HG03575 (cell line): ENCODE measurements around the gene C8B.

Experiments used
- ATAC-seq: cut with Tn5 transposase; IDR thresholded peaks from one replicate; pipeline ENCODE4 v1.9.1; 2021; ENCODE audit not compliant: unreplicated experiment, insufficient number of reproducible peaks, low FRiP score; ENCODE audit errors: extremely low read depth

C8B gene

DNA sequence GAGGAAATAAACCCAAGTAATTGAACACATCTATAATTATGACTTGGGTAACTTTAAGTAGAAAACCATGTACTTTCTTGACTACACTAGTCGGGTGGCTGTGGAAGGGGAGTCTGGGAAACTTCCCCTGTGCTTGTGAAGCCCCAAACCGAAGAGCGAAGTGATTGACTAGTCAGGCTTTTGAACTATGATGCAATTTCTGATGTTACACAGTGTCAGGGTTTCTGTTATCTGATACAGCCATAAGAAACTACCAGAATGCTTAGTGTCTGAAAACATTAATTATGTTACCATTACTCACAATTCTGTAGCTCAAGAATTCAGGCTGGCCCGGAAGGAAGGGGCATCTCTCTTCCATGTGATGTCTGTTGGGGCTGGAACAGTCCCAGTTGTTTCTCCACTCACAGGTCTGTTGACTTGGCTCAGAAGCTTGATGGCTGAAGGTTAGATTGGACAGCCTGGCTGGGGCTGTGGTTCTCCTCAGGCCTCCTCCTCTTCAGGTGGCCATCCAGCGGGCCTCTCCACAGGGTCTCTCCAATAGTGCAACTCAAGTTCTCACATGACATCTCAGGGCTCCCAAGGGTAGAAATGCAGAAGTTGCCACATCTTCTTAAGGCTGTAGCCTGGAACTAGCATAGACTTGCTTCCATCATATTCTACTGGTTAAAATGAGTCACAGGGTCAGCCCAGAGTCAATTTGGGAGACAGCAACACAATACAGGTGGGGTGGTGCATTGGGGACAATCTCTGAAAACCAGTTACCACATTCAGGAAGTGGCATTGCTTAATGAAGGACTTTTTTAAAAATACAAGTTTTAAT, 8.3 kb upstream of the C8B start:
- ATAC-seq: no peak

DNA sequence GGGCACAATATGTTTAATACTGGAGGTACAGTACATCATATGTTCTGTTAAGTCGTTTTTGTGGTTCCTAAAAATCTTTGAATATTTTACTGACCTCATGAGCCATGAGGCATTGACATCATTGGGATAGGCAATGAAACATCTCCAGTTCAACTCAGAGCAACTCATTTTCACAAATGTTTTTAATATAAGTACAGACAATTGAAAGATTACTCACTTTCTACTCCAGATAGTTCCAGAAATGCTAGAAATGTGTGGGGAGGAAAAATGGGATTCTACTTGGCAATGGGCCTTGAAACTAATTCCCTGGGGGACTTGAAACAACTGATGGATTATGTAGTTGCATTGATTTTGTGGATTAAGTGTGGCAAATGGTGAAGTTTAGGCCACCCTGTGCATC, 7.2 kb upstream of the C8B start:
- ATAC-seq: no peak

DNA sequence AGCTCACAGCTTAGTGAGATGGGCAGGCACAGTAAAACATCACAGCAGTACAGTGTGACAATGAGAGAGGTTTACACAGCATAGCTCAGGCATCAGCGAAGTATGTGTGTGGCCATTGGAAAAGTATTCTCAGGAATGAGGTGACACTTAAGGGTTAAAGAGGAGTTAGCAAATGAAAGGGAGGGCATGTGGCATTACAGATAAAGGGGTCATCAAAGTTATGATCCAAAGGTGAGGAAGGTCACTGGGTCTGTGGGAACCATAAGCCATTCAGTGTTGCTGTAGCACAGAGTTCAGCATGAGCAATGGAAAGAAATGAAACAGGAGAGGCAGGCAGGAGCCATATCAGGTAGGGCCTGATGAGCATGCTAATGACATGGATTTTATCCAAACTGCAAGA, 4.5 kb upstream of the C8B start:
- no peak for ATAC-seq

DNA sequence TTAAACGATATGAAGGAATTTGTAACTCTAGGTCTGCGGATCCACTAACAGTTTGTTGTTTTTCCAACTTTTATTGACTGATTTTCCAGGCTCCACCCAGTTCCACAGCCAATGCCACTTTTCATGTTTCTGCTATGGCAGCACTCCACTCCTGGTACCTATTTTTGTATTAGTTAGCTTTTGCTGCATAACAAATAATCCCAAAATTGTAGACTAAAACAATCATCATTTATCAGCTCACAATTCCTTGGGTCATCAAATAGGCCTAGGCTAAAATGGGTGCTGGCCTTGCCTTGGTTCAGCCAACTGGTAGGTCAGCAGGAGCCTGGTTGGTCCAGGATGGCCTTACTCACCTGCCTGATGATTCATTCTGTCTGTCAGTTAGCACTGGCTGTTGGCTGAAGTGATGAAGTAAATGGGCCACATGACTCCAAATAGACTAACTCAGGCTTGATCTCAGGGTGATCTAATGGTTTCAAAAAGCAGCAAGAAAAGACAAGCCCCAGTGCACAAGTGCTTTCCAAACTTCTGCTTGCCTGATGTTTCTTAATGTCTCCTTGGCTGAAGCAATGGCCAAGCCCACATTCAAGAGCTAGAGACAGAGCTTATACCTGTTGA, 3.2 kb upstream of the C8B start:
- no peak for ATAC-seq

DNA sequence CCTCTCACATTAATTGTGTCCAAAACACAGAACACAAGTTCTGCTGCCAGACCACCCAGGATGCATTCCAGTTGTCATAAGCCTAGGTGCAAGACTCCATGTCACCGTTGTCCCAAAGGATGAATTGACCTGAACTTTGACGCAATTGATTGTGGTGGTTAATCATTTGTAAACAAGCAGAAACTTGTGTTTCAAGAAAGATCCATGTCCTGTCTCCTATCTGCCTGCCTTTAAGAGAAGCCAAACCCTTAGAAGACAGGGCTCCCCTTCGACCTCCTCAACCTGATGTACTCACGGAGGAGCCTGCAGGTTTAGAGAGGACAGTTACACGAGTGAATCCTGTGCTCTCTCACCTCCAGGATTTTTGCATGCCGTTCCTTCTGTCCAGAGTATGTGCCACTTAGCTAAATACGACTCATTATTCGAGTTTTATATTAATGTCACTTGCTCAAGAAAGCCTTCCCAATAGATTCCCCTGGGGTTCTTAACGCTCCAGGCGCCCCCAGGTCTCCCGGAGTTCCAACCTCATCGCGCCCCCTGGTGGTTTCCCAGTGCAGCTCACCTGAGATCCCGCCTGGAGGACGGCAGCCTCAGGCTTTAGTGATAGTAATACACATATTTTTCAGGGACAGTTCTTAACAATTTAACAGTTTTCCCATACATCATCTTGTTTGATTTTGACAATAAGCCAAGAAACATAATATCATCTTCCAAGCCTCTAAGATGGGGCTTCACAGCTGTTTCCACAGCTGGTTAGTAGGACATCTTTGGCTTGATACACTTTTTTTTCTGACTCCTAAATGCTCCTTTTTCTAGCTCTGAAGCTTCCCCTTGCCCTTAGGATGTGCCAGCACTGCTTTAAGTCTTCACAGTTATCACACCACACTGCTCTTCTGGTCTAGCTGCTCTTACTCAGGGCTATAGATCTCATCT, 2.4 kb upstream of the C8B start:
- no peak for ATAC-seq

DNA sequence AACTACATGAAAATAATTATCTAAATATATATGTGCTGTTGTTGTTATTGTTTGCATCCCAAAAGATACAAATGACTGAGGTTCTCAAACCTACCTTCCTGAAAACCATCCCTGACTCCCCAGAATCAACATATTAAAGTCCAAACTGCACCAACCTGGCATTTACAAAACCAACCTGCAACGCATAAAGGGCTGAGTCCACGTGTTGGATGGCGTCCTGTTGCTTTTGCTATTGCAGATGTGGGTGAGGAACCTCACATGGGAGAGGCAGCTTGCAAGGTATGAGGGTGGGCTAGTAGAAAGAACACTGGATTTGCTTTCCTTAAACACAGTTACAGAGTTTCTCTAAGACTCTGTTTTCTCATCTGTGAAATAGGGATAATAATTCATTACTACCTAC, 1.5 kb upstream of the C8B start:
- ATAC-seq: no peak

DNA sequence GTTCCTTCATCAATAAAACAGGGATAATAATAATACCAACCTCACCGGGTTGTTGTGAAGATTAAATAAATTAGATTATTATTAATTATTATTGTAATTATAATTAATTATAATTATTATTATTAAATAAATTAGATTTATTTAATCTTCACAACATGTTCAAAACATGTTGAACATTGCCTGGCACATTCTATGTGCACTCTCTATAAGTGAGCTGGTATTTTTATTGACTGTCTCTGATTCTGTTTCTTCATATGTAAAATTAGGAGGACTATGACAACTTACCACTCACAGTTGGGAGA, 834 bp upstream of the C8B start:
- ATAC-seq: no peak

DNA sequence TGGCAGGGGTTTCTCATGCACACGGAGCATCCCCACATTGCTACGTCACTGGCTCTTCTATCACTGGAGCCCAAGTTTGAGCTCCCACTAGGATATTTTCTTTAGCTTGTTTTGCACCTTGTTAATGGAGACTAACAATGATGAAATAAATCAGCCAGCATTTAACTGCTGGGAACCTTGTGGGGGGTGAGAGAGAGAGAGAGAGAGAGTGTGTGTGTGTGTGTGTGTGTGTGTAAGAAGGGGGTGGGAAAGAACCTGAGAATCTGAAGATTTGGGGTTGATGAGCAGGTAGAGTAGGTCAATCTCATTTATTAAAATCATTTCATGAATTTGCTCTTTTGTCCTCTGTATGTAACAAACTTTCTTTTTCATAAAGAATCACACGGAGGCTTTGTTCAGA, 624 bp downstream of the C8B start:
- no peak for ATAC-seq

DNA sequence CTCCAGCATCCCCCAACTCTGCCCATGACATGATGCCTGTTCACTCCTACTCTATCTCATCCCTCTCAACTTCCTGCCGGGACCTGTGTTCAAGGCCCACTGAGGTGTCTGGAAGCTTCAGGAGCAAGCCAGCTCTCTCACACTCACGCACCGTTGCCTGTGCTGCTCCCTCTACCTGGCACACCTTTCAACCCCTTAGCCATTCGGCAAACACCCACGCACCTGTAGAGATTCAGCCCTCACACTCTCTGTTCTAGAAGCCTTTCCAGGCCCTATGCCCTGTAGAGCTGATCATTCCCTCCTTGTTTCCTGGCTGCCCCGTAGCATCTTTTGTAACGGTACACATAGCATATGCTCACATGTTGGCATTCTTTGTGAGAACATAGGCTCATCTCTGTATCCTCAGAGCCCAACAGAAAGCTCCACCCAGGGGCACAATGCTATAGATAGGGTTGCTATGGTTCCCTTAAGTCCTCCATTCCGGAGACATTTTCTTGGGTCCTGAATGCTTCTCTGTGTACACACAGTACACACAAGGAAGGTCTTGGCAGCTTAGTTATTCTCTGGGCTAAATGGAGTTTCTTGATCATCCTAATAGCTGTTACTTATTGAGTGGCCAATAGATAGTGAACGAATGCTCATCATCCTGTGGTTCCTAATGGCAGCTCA, 1.3 kb downstream of the C8B start:
- no peak for ATAC-seq

DNA sequence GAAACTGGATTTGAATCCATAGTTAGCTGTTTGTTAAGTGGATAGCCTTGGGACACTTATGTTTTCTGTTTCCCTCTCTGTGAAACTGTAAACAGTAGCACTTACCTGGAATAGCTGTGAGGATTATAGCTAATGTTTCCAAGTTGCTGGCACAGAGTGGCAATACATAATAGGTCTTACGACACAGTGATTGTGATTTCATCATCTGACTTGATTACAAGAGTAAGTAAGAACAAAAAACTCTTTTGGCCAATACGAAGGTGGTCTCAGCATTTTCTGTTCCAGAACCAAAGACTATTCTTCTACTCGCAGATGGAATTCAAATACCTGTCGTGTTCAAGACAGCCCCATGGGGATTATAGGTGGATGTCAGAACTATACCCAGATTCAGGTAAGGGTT, 2.1 kb downstream of the C8B start:
- no peak for ATAC-seq

DNA sequence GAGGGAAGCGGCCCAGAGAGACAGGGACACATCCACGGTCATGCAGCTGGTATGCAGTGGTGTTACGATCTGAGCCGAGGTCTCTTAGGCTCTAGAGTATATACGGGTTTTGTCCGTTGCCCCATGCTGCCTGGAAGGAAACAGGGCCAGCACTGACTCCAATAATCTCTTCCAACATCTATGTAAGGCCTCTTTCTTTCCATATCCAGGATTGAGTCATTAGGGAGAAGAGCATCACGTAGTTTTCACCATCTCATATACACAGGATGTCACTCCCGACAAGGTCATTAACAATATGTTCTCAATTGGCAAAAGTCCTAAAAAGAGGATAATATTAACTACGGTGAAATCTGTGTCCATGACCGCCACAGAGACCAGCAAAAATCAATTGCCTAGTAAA, 4.4 kb downstream of the C8B start:
- ATAC-seq: no peak

DNA sequence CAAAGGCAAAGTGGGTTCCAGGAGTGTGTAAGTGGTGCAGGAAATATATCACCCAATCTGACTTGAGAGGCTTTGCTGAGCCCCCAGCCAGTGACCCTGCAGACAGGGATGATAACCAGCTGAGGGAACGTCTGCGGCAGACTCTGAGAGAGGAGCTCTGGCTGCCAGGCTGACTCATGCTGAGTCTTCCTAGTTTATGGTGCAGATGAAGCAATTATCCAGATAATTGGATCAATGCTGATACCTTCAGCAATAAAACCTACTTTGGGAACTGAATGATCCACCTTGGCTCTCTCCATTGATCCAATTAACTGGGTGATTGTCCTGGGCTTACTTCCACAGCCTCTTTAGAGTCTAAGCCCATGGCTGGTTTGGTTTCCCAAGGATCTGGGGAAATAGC, 7.3 kb downstream of the C8B start:
- ATAC-seq: no peak

DNA sequence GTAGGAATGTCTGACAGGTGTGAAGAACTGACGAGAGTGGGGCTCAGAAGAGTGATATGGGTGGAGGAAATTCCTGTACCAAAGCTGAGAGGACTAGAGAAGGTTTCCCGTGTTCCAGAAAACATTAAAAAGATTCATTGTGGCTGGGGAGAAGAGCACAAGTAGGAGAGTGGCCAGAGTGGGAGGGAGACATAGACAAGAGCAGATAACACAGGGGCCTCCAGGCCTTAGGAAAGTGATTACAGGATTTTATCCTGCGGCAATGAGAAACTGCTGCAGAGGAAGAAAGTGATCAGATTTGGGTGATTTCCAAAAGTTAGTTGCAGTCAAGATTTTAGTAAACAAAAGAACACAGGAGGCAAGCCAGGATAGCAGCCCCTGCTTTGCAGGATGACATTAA, 7.9 kb downstream of the C8B start:
- ATAC-seq: no peak

DNA sequence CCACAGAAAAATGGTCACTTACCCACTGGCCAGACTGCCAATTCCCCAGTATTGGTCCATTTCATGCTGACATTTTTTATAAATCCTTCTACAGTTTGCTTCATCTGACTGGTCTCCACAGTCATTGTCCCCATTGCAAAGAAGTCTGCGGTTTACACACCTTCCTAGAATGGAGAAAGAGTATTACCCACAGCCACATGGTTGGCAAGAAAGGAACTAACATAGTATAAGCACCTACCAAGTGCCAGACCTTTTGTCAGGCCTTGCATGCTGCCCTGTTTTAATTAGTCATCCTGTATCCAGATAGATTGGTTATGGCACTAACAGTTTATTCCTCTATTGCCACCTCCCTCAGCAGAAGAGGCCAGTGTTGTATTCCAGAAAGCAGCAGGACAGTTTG, 11.2 kb downstream of the C8B start:
- no peak for ATAC-seq

DNA sequence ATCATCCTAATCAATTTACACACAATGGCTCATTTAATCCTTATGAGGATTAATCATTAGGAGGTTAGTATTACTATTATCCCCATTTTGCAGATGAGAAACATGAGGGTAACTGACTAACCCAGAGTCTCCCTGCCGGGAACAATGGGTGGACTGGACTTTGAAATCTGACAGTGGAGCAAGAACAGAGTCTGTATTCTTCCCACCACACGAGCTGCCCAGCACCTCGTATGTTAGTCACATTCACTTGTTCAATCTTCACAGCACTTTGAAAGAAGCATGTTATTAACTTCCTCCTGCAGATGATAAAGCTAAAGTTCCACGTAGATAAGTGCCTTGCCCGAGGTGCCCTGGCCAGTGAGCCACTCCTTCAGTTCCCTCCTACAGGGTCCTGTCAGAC, 12.4 kb downstream of the C8B start:
- no peak for ATAC-seq

DNA sequence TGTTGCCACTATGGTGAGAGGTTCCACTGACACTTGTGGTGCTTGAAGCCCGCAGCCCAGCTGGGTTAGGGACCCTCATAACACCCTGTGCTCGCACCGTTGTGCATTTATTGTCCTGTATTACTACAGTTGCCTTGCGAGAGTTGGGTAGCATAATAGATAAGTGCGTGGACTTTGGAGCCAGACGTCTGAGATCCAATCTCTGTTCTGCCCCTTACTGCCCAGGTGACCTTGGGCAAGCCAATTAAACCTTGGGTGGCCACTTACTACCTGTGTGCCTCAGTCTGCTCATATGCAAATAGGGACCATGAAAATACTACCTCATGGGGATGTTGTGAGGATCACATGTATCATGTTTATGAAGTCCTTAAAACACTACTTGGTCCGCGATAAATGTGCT, 13.3 kb downstream of the C8B start:
- no peak for ATAC-seq

DNA sequence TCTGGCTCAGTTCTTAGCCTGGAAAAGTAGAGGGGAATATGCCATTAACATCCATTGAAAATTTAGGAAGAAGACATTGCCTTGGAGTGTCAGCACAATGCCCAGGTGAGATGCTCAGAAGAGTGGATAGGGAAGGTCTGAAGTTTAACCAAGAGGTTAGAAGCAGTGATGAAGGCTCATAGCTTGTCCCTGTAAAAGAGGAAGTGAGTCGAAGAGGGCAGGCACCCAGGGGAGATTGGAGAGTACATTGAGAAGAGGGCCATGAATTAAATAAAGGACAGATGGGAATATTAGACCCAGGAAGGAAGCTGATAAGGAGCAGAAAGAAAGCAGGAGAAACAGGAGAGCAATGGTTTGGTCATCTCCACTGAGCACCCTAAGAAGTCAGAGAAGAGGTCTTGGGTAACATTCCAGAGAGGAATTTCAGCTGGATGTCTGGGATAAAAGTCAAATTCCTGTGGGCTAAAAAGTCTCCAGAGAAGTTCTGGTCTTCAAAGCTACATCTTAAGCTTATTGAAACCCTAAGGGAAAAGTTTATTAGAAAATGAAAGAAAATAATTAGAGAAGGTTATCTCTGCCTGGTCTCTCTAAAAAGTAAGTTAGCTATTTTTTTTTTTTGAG, 17.3 kb downstream of the C8B start:
- no peak for ATAC-seq

DNA sequence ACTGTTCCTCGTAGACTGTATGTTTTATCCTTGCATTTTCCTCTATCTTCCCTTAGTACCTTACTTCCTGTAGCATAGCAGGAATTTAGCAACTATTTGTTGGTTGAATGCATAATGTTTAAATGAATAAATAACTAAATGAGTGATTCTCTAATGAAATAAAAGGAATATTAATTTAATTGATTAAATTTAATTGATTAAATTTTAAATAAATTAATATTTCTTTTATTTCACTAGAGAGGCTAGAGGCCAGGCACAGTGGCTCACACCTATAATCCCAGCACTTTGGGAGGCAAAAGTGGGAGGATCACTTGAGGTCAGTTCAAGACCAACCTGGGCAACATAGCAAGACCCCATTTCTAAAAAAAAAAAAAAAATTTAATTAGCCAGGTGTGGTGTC, 25.8 kb downstream of the C8B start:
- ATAC-seq: no peak

DNA sequence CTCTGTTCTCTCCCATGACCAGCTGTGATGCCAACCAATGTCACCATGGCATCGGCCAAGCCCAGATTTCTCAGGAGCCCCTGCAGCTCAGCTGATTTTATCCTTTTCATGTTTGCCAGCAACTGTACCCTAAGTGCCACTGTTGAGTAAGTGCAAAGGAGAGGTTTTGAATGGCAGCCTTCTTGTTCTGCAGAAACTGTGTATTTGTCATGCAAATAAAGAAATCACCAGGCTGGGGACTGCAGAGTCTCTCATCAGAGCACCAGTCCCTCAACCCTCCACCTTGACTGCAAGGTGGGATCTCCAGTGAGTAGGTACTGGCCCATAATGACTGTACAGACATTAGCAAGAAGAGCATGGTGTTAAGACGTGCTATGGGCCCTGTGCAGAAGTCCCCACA, 26.6 kb downstream of the C8B start:
- ATAC-seq: no peak
